Measurements from ENCODE around the gene NUDT21. TPM values are rescaled to one million over a fixed set of nuclear protein-coding genes. Genes with fewer than 3 reads are reported as not detected.
"Not testable (repeated sequence)": the region's sequence is repeated elsewhere in the genome, so short reads cannot be mapped to it uniquely, and the experiment has no call there.

Gene NUDT21
- total RNA-seq, 1 donor from 2014 or later, result 280 TPM

GRCh38 chr16:56382901-56383355 is 68.2 kb downstream of the NUDT21 start:
- FAIRE-seq (no peak), DNase-seq (ENCODE audit: low spot score in 2 of 2) (no peak)

- no peak for FAIRE-seq
- DNase-seq (ENCODE audit: low spot score in 2 of 2), result no peak
These were observed 68.7 kb downstream of the NUDT21 start for GRCh38 chr16:56382459-56382858.

- DNase-seq (ENCODE audit: low spot score in 2 of 2); FAIRE-seq: not testable (repeated sequence)
These were observed 70.2 kb downstream of the NUDT21 start for GRCh38 chr16:56380778-56381485.

Other genes starting within 250 kb of the NUDT21 start
- 336 TPM for gene AMFR, start 25.8 kb downstream of the NUDT21 start, total RNA-seq
- 26.9 TPM for gene OGFOD1, start 222 bp upstream of the NUDT21 start, total RNA-seq
- 144 TPM for gene BBS2, start 68.7 kb upstream of the NUDT21 start, total RNA-seq
- not detected for gene MT4, start 113.7 kb upstream of the NUDT21 start, total RNA-seq
- 7.3 TPM for gene MT3, start 138.2 kb upstream of the NUDT21 start, total RNA-seq
- gene MT2A, start 157.3 kb upstream of the NUDT21 start, total RNA-seq, result 1.6 TPM
- gene MT1E, start 174.4 kb upstream of the NUDT21 start, total RNA-seq, result 5.7 TPM
- gene MT1M, start 181.3 kb upstream of the NUDT21 start, total RNA-seq, result not detected
- gene MT1A, start 187.3 kb upstream of the NUDT21 start, total RNA-seq, result not detected
- gene MT1B, start 200.6 kb upstream of the NUDT21 start, total RNA-seq, result not detected
- gene MT1F, start 206.6 kb upstream of the NUDT21 start, total RNA-seq, result 1.2 TPM
- gene MT1G, start 216.7 kb upstream of the NUDT21 start, total RNA-seq, result not detected
- not detected for gene MT1H, start 218.5 kb upstream of the NUDT21 start, total RNA-seq
- gene MT1X, start 231.1 kb upstream of the NUDT21 start, total RNA-seq, result 7.7 TPM

All from frontal cortex (tissue), 4 donors.